ENCODE measurements around the gene MOV10L1.
A peak's percentile ranks its signal among the peaks of the same experiment; 100 is the strongest.

The MOV10L1 gene

GRCh38 chr22:50091092-50091768, 1.4 kb downstream of the MOV10L1 start:
- H3K4me3 ChIP-seq (ENCODE audit: low read length) = no peak overlapping the region
- no peak for TF ChIP-seq CTCF (IDR thresholded peaks at IDR 0.05; ENCODE audit: insufficient read depth, low read depth, low read length, missing control alignments)
- no peak for DNase-seq (ENCODE audit: low read depth)

GRCh38 chr22:50092342-50092741, 2.5 kb downstream of the MOV10L1 start:
- TF ChIP-seq CTCF (IDR thresholded peaks at IDR 0.05; ENCODE audit: insufficient read depth, low read depth, low read length, missing control alignments) = no peak
- H3K4me3 ChIP-seq (ENCODE audit: low read length) = no peak overlapping the region
- no peak for DNase-seq (ENCODE audit: low read depth)

GRCh38 chr22:50098052-50098451, 8.2 kb downstream of the MOV10L1 start:
- no peak for DNase-seq (ENCODE audit: low read depth)
- H3K4me3 ChIP-seq (ENCODE audit: low read length) = no peak overlapping the region
- TF ChIP-seq CTCF (IDR thresholded peaks at IDR 0.05; ENCODE audit: insufficient read depth, low read depth, low read length, missing control alignments) = no peak

GRCh38 chr22:50101870-50102565, 12.2 kb downstream of the MOV10L1 start:
- no peak for TF ChIP-seq CTCF (IDR thresholded peaks at IDR 0.05; ENCODE audit: insufficient read depth, low read depth, low read length, missing control alignments)
- no peak overlapping the region for H3K4me3 ChIP-seq (ENCODE audit: low read length)
- no peak for DNase-seq (ENCODE audit: low read depth)

- peak; percentile 54 for DNase-seq (ENCODE audit: low read depth)
- no peak for TF ChIP-seq CTCF (IDR thresholded peaks at IDR 0.05; ENCODE audit: insufficient read depth, low read depth, low read length, missing control alignments)
- no peak overlapping the region for H3K4me3 ChIP-seq (ENCODE audit: low read length)
These were observed 13.1 kb downstream of the MOV10L1 start for GRCh38 chr22:50102946-50103345.

- TF ChIP-seq CTCF (IDR thresholded peaks at IDR 0.05; ENCODE audit: insufficient read depth, low read depth, low read length, missing control alignments) = no peak
- no peak for DNase-seq (ENCODE audit: low read depth)
- H3K4me3 ChIP-seq (ENCODE audit: low read length) = no peak overlapping the region
These were observed 14.3 kb downstream of the MOV10L1 start for GRCh38 chr22:50104141-50104544.
